Measurements from ENCODE around the gene KIF5C.

Gene KIF5C

GRCh38 chr2:148967056-148967455 lies 92.0 kb downstream of the KIF5C start:
- no peaks in the 10 kb centered on the region for H3K36me3 ChIP-seq (ENCODE audit: insufficient read depth, low read length)
- no peak overlapping the region for H3K27ac ChIP-seq
- TF ChIP-seq POLR2AphosphoS5 (IDR thresholded peaks at IDR 0.05; ENCODE audit: borderline replicate concordance, low read depth, low read length) (no peak), FOXP2 (optimal IDR thresholded peaks at IDR 0.05; ENCODE audit: control extremely low read depth, extremely low read length, insufficient read depth) (no peak), EZH2 (IDR thresholded peaks at IDR 0.05) (no peak)
- H3K4me3 ChIP-seq, result no peak overlapping the region
- H3K9ac ChIP-seq (ENCODE audit: insufficient read length), result no peak overlapping the region
- DNase-seq (ENCODE audit: low read depth, low spot score), result no peak
- no peaks in the 10 kb centered on the region for H3K9me3 ChIP-seq (ENCODE audit: low read depth, low read length)

GRCh38 chr2:148967578-148967977 lies 92.6 kb downstream of the KIF5C start:
- DNase-seq (ENCODE audit: low read depth, low spot score), result no peak
- Histone ChIP-seq H3K9me3 (ENCODE audit: low read depth, low read length) (no peaks in the 10 kb centered on the region), H3K9ac (ENCODE audit: insufficient read length) (no peak overlapping the region), H3K27ac (no peak overlapping the region), H3K4me3 (no peak overlapping the region), H3K36me3 (ENCODE audit: insufficient read depth, low read length) (no peaks in the 10 kb centered on the region)
- TF ChIP-seq FOXP2 (optimal IDR thresholded peaks at IDR 0.05; ENCODE audit: control extremely low read depth, extremely low read length, insufficient read depth), result no peak
- TF ChIP-seq POLR2AphosphoS5 (IDR thresholded peaks at IDR 0.05; ENCODE audit: borderline replicate concordance, low read depth, low read length), result no peak
- TF ChIP-seq EZH2 (IDR thresholded peaks at IDR 0.05), result no peak

GRCh38 chr2:148968301-148968700 lies 93.3 kb downstream of the KIF5C start:
- H3K27ac ChIP-seq, result no peak overlapping the region
- H3K9ac ChIP-seq (ENCODE audit: insufficient read length), result no peak overlapping the region
- no peak overlapping the region for H3K4me3 ChIP-seq
- no peaks in the 10 kb centered on the region for H3K36me3 ChIP-seq (ENCODE audit: insufficient read depth, low read length)
- DNase-seq (ENCODE audit: low read depth, low spot score), result no peak
- H3K9me3 ChIP-seq (ENCODE audit: low read depth, low read length), result no peaks in the 10 kb centered on the region
- TF ChIP-seq FOXP2 (optimal IDR thresholded peaks at IDR 0.05; ENCODE audit: control extremely low read depth, extremely low read length, insufficient read depth) (no peak), POLR2AphosphoS5 (IDR thresholded peaks at IDR 0.05; ENCODE audit: borderline replicate concordance, low read depth, low read length) (no peak), EZH2 (IDR thresholded peaks at IDR 0.05) (no peak)

GRCh38 chr2:148968776-148969319 lies 93.8 kb downstream of the KIF5C start:
- TF ChIP-seq EZH2 (IDR thresholded peaks at IDR 0.05), result no peak
- no peak for TF ChIP-seq FOXP2 (optimal IDR thresholded peaks at IDR 0.05; ENCODE audit: control extremely low read depth, extremely low read length, insufficient read depth)
- no peak for TF ChIP-seq POLR2AphosphoS5 (IDR thresholded peaks at IDR 0.05; ENCODE audit: borderline replicate concordance, low read depth, low read length)
- DNase-seq (ENCODE audit: low read depth, low spot score), result no peak
- no peak overlapping the region for H3K4me3 ChIP-seq
- H3K9ac ChIP-seq (ENCODE audit: insufficient read length), result no peak overlapping the region
- H3K9me3 ChIP-seq (ENCODE audit: low read depth, low read length), result no peaks in the 10 kb centered on the region
- no peaks in the 10 kb centered on the region for H3K36me3 ChIP-seq (ENCODE audit: insufficient read depth, low read length)
- no peak overlapping the region for H3K27ac ChIP-seq

- Histone ChIP-seq H3K9ac (ENCODE audit: insufficient read length) (no peak overlapping the region), H3K4me3 (no peak overlapping the region), H3K9me3 (ENCODE audit: low read depth, low read length) (no peaks in the 10 kb centered on the region), H3K27ac (no peak overlapping the region), H3K36me3 (ENCODE audit: insufficient read depth, low read length) (no peaks in the 10 kb centered on the region)
- TF ChIP-seq FOXP2 (optimal IDR thresholded peaks at IDR 0.05; ENCODE audit: control extremely low read depth, extremely low read length, insufficient read depth), result no peak
- no peak for TF ChIP-seq EZH2 (IDR thresholded peaks at IDR 0.05)
- DNase-seq (ENCODE audit: low read depth, low spot score), result no peak
Measured at GRCh38 chr2:148969659-148970061, 94.6 kb downstream of the KIF5C start.

- no peaks in the 10 kb centered on the region for H3K9me3 ChIP-seq (ENCODE audit: low read depth, low read length)
- no peak for TF ChIP-seq EZH2 (IDR thresholded peaks at IDR 0.05)
- TF ChIP-seq POLR2AphosphoS5 (IDR thresholded peaks at IDR 0.05; ENCODE audit: borderline replicate concordance, low read depth, low read length), result no peak
- H3K4me3 ChIP-seq, result no peak overlapping the region
Measured at GRCh38 chr2:148970385-148970784, 95.4 kb downstream of the KIF5C start.

GRCh38 chr2:148971547-148971946 lies 96.5 kb downstream of the KIF5C start:
- Histone ChIP-seq H3K9ac (ENCODE audit: insufficient read length) (no peak overlapping the region), H3K27ac (no peak overlapping the region), H3K4me3 (no peak overlapping the region), H3K9me3 (ENCODE audit: low read depth, low read length) (no peaks in the 10 kb centered on the region), H3K36me3 (ENCODE audit: insufficient read depth, low read length) (no peaks in the 10 kb centered on the region)
- TF ChIP-seq POLR2AphosphoS5 (IDR thresholded peaks at IDR 0.05; ENCODE audit: borderline replicate concordance, low read depth, low read length) (no peak), EZH2 (IDR thresholded peaks at IDR 0.05) (no peak), FOXP2 (optimal IDR thresholded peaks at IDR 0.05; ENCODE audit: control extremely low read depth, extremely low read length, insufficient read depth) (no peak)
- no peak for DNase-seq (ENCODE audit: low read depth, low spot score)

More at GRCh38 chr2:148970385-148970784, 95.4 kb downstream of the KIF5C start:
- DNase-seq (ENCODE audit: low read depth, low spot score), result no peak
- Histone ChIP-seq H3K36me3 (ENCODE audit: insufficient read depth, low read length) (no peaks in the 10 kb centered on the region), H3K9ac (ENCODE audit: insufficient read length) (no peak overlapping the region), H3K27ac (no peak overlapping the region)

GRCh38 chr2:148974095-148974494 lies 99.1 kb downstream of the KIF5C start:
- H3K4me3 ChIP-seq, result no peak overlapping the region
- no peak overlapping the region for H3K9ac ChIP-seq (ENCODE audit: insufficient read length)
- DNase-seq (ENCODE audit: low read depth, low spot score), result no peak
- no peaks in the 10 kb centered on the region for H3K9me3 ChIP-seq (ENCODE audit: low read depth, low read length)
- no peak for TF ChIP-seq EZH2 (IDR thresholded peaks at IDR 0.05)
- no peak for TF ChIP-seq FOXP2 (optimal IDR thresholded peaks at IDR 0.05; ENCODE audit: control extremely low read depth, extremely low read length, insufficient read depth)
- no peak for TF ChIP-seq POLR2AphosphoS5 (IDR thresholded peaks at IDR 0.05; ENCODE audit: borderline replicate concordance, low read depth, low read length)
- H3K36me3 ChIP-seq (ENCODE audit: insufficient read depth, low read length), result no peaks in the 10 kb centered on the region
- H3K27ac ChIP-seq, result no peak overlapping the region

- H3K4me3 ChIP-seq, result no peak overlapping the region
- TF ChIP-seq EZH2 (IDR thresholded peaks at IDR 0.05) (no peak), FOXP2 (optimal IDR thresholded peaks at IDR 0.05; ENCODE audit: control extremely low read depth, extremely low read length, insufficient read depth) (no peak), POLR2AphosphoS5 (IDR thresholded peaks at IDR 0.05; ENCODE audit: borderline replicate concordance, low read depth, low read length) (no peak)
- H3K9ac ChIP-seq (ENCODE audit: insufficient read length), result no peak overlapping the region
- H3K9me3 ChIP-seq (ENCODE audit: low read depth, low read length), result no peaks in the 10 kb centered on the region
- H3K27ac ChIP-seq, result no peak overlapping the region
- no peaks in the 10 kb centered on the region for H3K36me3 ChIP-seq (ENCODE audit: insufficient read depth, low read length)
- DNase-seq (ENCODE audit: low read depth, low spot score), result no peak
Measured at GRCh38 chr2:148978026-148978685, 103.1 kb downstream of the KIF5C start.

Measured in SK-N-MC (cell line).